GM10266 (cell line): Measurements from ENCODE around the gene MLXIPL.
"Not testable (repeated sequence)": the region's sequence is repeated elsewhere in the genome, so short reads cannot be mapped to it uniquely, and the experiment has no call there.

ENCODE experiments used
- DNase-seq: peaks from one replicate; pipeline ENCODE4 v3.0.0; 2012; ENCODE audit errors: extremely low spot score
- TF ChIP-seq, protein P1 (sequence below): IDR thresholded peaks from 2 replicates; pipeline ENCODE4 v1.5.1; 2012; ENCODE audit warnings: mild to moderate bottlenecking, low read depth; ENCODE audit not compliant: control insufficient read depth, insufficient read depth; ENCODE audit errors: missing control alignments

The MLXIPL gene

DNA sequence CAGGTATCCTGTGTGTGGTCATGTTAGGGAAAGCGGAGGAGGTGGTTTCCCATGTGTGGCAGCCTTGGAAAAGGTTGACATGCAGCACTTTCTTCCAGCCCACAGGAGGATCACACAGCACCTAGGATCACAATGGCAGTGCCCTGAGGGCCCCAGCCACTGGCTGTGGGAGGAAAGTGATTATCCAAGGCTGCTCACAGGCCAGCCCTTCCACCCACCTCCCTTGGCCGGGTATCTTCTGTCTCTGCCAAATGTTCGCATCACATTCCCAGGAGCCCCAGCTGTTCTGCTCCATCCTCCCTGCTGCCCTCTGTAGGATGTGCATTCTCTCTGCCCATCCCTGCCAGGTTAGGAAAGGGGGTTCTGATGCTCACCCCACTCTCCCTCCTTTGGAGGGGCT, 2.5 kb upstream of the MLXIPL start:
- TF ChIP-seq, protein P1, sequence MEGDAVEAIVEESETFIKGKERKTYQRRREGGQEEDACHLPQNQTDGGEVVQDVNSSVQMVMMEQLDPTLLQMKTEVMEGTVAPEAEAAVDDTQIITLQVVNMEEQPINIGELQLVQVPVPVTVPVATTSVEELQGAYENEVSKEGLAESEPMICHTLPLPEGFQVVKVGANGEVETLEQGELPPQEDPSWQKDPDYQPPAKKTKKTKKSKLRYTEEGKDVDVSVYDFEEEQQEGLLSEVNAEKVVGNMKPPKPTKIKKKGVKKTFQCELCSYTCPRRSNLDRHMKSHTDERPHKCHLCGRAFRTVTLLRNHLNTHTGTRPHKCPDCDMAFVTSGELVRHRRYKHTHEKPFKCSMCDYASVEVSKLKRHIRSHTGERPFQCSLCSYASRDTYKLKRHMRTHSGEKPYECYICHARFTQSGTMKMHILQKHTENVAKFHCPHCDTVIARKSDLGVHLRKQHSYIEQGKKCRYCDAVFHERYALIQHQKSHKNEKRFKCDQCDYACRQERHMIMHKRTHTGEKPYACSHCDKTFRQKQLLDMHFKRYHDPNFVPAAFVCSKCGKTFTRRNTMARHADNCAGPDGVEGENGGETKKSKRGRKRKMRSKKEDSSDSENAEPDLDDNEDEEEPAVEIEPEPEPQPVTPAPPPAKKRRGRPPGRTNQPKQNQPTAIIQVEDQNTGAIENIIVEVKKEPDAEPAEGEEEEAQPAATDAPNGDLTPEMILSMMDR: no peak
- no peak for DNase-seq

DNA sequence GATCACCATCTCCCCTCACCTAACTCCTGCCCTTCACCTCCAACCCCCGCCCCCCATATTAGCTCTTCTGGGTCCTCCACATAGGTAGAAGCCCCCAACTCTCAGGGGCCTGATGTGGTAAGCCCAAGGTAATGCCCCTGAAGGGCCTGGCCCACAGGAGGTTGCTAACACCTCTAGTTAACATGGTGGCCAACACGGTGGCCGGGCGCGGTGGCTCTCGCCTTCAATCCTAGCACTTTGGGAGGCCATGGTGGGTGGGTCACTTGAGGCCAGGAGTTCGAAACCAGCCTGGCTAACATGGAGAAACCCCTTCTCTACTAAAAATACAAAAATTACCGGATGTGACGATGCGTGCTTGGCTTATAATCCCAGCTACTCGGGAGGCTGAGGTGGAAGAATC, 954 bp upstream of the MLXIPL start:
- TF ChIP-seq, protein P1: no peak

DNA sequence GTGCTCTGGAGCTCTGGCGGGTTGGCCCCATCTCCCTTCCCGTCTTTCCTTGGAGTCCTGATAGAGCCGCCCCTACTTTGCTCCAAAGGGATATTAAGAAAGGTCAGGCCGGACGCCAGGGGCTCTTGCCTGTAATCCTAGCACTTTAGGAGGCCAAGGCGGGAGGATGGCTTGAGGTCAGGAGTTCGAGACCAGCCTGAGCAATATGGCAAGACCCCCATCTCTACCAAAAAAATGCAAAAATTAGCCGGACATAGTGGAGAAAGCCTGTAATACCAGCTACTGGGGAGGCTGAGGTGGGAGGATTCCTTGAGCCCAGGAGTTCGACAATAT, 313 bp upstream of the MLXIPL start:
- TF ChIP-seq, protein P1: no peak
- no peak for DNase-seq

More for the DNA sequence above, 954 bp upstream of the MLXIPL start:
- DNase-seq: no peak

DNA sequence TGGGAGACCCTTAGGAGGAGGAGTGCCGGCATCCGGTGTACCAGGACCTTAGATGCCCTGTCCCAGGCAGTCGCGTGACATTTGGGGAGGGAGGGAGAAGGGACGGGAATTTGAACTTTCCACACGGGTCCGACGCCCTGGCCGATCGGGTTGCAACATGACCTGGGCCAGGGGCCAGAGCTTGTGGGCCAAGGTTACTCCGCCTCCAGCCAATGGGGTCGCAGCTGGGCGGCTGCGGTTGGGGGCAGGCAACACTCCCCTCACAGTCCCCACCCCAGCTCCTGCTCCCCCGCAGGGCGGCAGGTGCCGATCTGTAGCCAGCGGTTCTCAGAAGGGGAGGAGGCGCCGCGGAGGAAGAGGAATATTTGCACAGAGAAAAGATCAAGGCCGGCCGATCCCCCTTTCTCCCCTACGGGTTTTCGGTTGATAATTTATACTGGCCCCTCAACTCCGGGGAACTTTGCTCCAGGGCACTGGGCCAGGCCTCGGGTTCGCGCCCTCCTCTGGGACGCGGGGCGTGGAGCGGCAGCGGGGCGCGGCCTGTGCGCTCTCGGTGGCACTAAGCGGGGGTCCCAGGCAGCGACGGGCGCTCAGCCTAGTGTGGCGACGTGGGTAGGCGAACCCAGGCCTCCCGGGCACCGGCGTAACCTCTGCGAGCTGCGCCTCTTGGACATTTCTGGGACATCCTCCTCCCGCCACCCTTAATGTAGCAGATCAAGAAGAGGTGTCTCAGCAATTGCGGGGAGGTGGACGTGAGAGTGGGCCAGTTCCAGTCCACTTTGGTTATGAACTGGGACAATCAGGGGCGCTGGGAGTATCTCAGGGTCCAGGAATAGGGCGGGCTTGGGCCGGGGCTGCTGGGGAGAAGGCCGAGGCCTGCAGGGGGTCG, 1.2 kb downstream of the MLXIPL start:
- TF ChIP-seq, protein P1: no peak
- DNase-seq: no peak

DNA sequence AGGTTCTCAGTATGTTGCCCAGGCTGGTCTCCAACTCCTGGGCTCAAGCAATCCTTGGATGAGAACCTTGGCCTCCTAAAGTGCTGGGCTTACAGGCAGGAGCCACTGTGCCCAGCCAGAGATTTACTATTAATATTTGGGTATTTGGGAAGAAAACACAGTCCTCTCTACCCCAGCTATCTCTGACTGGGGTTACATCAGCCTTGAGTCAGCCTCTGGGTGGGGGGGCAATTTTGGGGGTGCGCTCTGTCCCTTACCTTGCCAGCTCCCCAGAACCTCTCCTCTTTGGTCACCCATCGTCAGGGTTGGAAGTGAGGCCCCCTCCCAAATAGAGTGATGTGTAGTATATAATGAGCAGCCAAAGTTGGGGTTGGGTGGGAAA, 1.8 kb downstream of the MLXIPL start:
- TF ChIP-seq, protein P1: no peak
- DNase-seq: no peak

DNA sequence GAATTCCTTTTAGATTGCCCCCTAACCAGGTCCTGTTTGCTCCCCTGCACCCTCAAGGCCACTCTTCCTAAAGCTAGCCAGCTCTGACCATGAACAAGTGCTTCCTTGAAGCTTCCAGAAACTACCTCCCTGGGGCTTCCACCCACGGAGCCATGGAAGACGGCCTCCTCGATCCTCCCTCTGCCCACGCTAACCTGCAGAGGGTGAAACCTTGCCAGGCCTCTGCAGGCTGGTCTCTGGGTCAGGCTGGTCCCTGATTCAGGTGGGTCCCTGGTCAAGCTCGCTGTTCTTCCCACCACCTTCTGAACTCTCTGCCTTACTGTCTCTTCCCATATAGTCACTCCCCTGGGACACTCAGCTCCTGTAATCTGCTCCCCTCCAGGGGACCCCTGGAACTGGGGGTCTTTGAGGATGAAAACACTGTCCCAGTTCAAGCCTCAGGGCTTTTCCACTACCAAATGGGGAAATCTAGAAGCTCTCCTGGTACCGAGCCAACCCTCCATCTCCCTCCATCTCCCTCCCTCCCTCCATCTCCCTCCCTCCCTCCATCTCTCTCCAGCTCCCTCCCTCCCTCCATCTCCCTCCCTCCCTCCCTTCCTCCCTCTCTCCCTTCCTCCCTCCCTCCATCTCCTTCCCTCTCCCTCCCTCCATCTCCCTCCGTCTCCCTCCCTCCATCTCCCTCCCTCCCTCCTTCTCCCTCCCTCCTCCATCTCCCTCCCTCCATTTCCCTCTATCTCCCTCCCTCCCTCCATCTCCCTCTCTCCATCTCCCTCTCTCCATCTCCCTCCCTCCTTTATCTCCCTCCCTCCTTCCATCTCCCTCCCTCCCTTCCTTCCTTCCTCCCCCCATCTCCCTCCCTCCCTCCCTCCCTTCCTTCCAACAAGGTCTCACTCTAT, 2.9 kb downstream of the MLXIPL start:
- TF ChIP-seq, protein P1: no peak
- no peak for DNase-seq

DNA sequence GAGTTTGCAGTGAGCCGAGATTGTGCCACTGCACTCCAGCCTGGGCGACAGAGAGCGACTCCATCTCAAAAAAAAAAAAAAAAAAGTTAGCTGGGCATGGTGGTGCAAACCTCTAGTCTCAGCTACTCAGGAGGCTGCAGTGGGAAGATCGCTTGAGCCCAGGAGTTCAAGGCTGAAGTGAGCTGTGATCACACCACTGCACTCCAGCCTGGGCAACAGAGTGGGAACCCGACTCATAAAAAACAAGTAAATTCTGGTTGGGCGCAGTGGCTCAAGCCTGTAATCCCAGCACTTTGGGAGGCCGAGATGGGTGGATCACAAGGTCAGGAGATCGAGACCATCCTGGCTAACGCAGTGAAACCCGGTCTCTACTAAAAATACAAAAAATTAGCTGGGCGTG, 4.9 kb downstream of the MLXIPL start:
- not testable (repeated sequence) for DNase-seq
